HCT116 (cell line): ENCODE data around the gene HMGCS2. TPM values are rescaled to one million over a fixed set of nuclear protein-coding genes. Genes with fewer than 3 reads are reported as not detected.

Experiments used
- ATAC-seq: fragments of 200-7000 bp; cut with Tn5 transposase; 2 replicates; pipeline ENCODE4 v1.9.1; 2020; ENCODE audit warnings: mild to moderate bottlenecking, moderate library complexity
- BruUV-seq: library from RNA; stranded (reverse); fragments of 400-500 nt; replicated peaks from 2 replicates; lab custom pipeline; 2021; lab: Mats Ljungman, UMichigan
- CTCF ChIA-PET: fragments of 300-600 bp; sonication (Branson Sonifier 250); formaldehyde crosslinking; loops from one replicate; lab custom pipeline; 2021; ENCODE audit warnings: antibody characterized with exemption; lab: Charles Lee
- POLR2A ChIA-PET: fragments of 300-600, 350-600 bp; sonication (Branson Sonifier 250); formaldehyde crosslinking; loops from one replicate; lab custom pipeline; 2021; ENCODE audit warnings: antibody characterized with exemption; lab: Charles Lee
- RAD21 ChIA-PET, 2 experiments: fragments of 300-600 bp; sonication (Branson Sonifier 250); formaldehyde crosslinking; loops; one replicate each; lab custom pipeline; 2023; ENCODE audit warnings: low total read pairs in 2 of 2; ENCODE audit not compliant: uncharacterized antibody in 2 of 2, unreplicated experiment in 2 of 2, low non-redundant PET in 1 of 2; lab: Charles Lee
- DNase-seq: peaks from one replicate; pipeline ENCODE4 v3.0.0-alpha.2; 2010; ENCODE audit warnings: low read depth, low spot score
- H2AFZ ChIP-seq: fragments of 200-600 bp; shearing (Covaris generic), sonication (generic); 2 replicates; pipeline ENCODE4 v1.6.1; 2017; ENCODE audit warnings: low read depth, mixed run types, mixed read lengths, antibody characterized with exemption, low read length; ENCODE audit not compliant: poor library complexity, severe bottlenecking
- H3K27ac ChIP-seq: 2 replicates; pipeline ENCODE4 v1.5.1; 2012; ENCODE audit warnings: low read depth, low read length
- H3K27me3 ChIP-seq: fragments of 200-600 bp; sonication (generic); 2 replicates; pipeline ENCODE4 v1.6.1; 2016; ENCODE audit warnings: mixed run types, low read length, mixed read lengths; ENCODE audit not compliant: insufficient read depth
- H3K36me3 ChIP-seq, 2 experiments: fragments of 200-500 bp in 1 of 2; fragments of 200-600 bp in 1 of 2; sonication (Bioruptor generic) in 1 of 2; sonication (generic) in 1 of 2; 2 replicates each; pipeline versions ENCODE4 v1.5.1 to v1.6.1; 2014 to 2016; ENCODE audit warnings: low read length in 2 of 2, inconsistent platforms in 1 of 2, mixed read lengths in 1 of 2, mixed run types in 1 of 2; ENCODE audit not compliant: insufficient read depth in 2 of 2, control insufficient read depth in 1 of 2
- H3K4me1 ChIP-seq, 2 experiments: fragments of 200-600 bp in 1 of 2; sonication (generic) in 1 of 2; 2 replicates each; pipeline versions ENCODE4 v1.5.1 to v1.6.1; 2012 to 2017; ENCODE audit warnings: low read length in 2 of 2, inconsistent platforms in 1 of 2, mild to moderate bottlenecking in 1 of 2, mixed read lengths in 1 of 2, mixed run types in 1 of 2, moderate library complexity in 1 of 2; ENCODE audit not compliant: insufficient read depth in 2 of 2, control insufficient read depth in 1 of 2
- H3K4me2 ChIP-seq: fragments of 200-600 bp; sonication (generic); 2 replicates; pipeline ENCODE4 v1.6.1; 2017; ENCODE audit warnings: mixed run types, low read length, mixed read lengths
- H3K4me3 ChIP-seq, 2 experiments: fragments of 200-600 bp in 1 of 2; sonication (generic) in 1 of 2; replicated peaks in 1 of 2; 2 replicates each; pipeline ENCODE4 v1.5.1; 2011 to 2016; ENCODE audit warnings: low read length in 2 of 2, control low read depth in 1 of 2, low read depth in 1 of 2, mild to moderate bottlenecking in 1 of 2, mixed read lengths in 1 of 2, mixed run types in 1 of 2
- H3K79me2 ChIP-seq: fragments of 200-600 bp; sonication (generic); 2 replicates; pipeline ENCODE4 v1.6.1; 2017; ENCODE audit warnings: mild to moderate bottlenecking, mixed run types, low read length, moderate library complexity, mixed read lengths; ENCODE audit not compliant: insufficient read depth
- H3K9ac ChIP-seq: fragments of 200-600 bp; sonication (generic); 2 replicates; pipeline ENCODE4 v1.6.1; 2016; ENCODE audit warnings: low read length, mixed read lengths
- H3K9me2 ChIP-seq: fragments of 200-600 bp; sonication (generic), shearing (Covaris generic); 2 replicates; pipeline ENCODE4 v1.6.1; 2017; ENCODE audit warnings: mixed run types, mild to moderate bottlenecking, moderate library complexity; ENCODE audit not compliant: insufficient read depth
- H3K9me3 ChIP-seq, 2 experiments: fragments of 200-500 bp in 1 of 2; fragments of 200-600 bp in 1 of 2; sonication (Bioruptor generic) in 1 of 2; sonication (generic) in 1 of 2; 2 replicates each; pipeline ENCODE4 v1.6.1; 2014 to 2017; ENCODE audit warnings: low read length in 2 of 2, mixed read lengths in 2 of 2, inconsistent platforms in 1 of 2, low read depth in 1 of 2, mild to moderate bottlenecking in 1 of 2, mixed run types in 1 of 2, moderate library complexity in 1 of 2; ENCODE audit not compliant: control insufficient read depth in 1 of 2, insufficient read depth in 1 of 2
- H4K20me1 ChIP-seq: fragments of 200-600 bp; sonication (generic), shearing (Covaris generic); 2 replicates; pipeline ENCODE4 v1.6.1; 2017; ENCODE audit warnings: mixed run types, mild to moderate bottlenecking, moderate library complexity; ENCODE audit not compliant: insufficient read depth
- CEBPB ChIP-seq: IDR thresholded peaks from 2 replicates; pipeline ENCODE4 v1.6.1; 2012; ENCODE audit warnings: low read depth
- EGR1 ChIP-seq: IDR thresholded peaks from 2 replicates; pipeline ENCODE4 v1.6.1; 2012; ENCODE audit warnings: low read depth
- ELF1 ChIP-seq: IDR thresholded peaks from 2 replicates; pipeline ENCODE4 v1.6.1; 2012; ENCODE audit warnings: low read depth, borderline replicate concordance
- EZH2 ChIP-seq: fragments of 200-600 bp; sonication (generic); IDR thresholded peaks from 2 replicates; pipeline ENCODE4 v1.6.1; 2017; ENCODE audit warnings: antibody characterized with exemption, mixed run types
- JUND ChIP-seq: IDR thresholded peaks from 2 replicates; pipeline ENCODE4 v1.6.1; 2012
- RAD21 ChIP-seq: IDR thresholded peaks from 2 replicates; pipeline ENCODE4 v1.6.1; 2012; ENCODE audit warnings: low read depth, mild to moderate bottlenecking
- SIN3A ChIP-seq: IDR thresholded peaks from 2 replicates; pipeline ENCODE4 v1.6.1; 2012; ENCODE audit warnings: low read depth
- TCF7L2 ChIP-seq: IDR thresholded peaks from 2 replicates; pipeline ENCODE4 v1.7.0; 2011; ENCODE audit warnings: borderline replicate concordance, inconsistent platforms; ENCODE audit not compliant: insufficient read depth, insufficient read length; ENCODE audit errors: extremely low read depth
- YY1 ChIP-seq: IDR thresholded peaks from 2 replicates; pipeline ENCODE4 v1.6.1; 2011; ENCODE audit warnings: low read length, low read depth, moderate library complexity, mild to moderate bottlenecking; ENCODE audit not compliant: insufficient replicate concordance; ENCODE audit errors: extremely low read depth
- ZFX ChIP-seq: fragments of 450-650 bp; IDR thresholded peaks from 2 replicates; pipeline ENCODE4 v1.6.1; 2017
- intact Hi-C: fragments of 100-400 bp; cut with micrococcal nuclease; formaldehyde crosslinking; loops from 2 replicates; pipeline ENCODE4 v1.10.0; 2022
- total RNA-seq: library from RNA; stranded (reverse); gene quantifications from one replicate; pipeline ENCODE4 v1.2.1, GENCODE V29; 2021; ENCODE audit not compliant: unreplicated experiment
- TF ChIP-seq, protein P1 (sequence below): IDR thresholded peaks from 2 replicates; pipeline ENCODE4 v1.6.1; 2012
- TF ChIP-seq, protein P2 (sequence below): IDR thresholded peaks from 2 replicates; pipeline ENCODE4 v1.6.1; 2012; ENCODE audit warnings: low read depth
- TF ChIP-seq, protein P3 (sequence below): IDR thresholded peaks from 2 replicates; pipeline ENCODE4 v1.6.1; 2012

The HMGCS2 gene
- total RNA-seq, 1 experiment from 2014 or later, result 0.20 TPM

GRCh38 chr1:119720866-119721440 lies 47.8 kb downstream of the HMGCS2 start:
- TF ChIP-seq CEBPB, result no peak
- no peak for TF ChIP-seq EZH2
- TF ChIP-seq, protein P1, sequence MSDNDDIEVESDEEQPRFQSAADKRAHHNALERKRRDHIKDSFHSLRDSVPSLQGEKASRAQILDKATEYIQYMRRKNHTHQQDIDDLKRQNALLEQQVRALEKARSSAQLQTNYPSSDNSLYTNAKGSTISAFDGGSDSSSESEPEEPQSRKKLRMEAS, result no peak
- TF ChIP-seq SIN3A, result no peak
- TF ChIP-seq ZFX, result no peak
- TF ChIP-seq EGR1, result no peak
- no peak for TF ChIP-seq ELF1
- no peak for TF ChIP-seq RAD21
- TF ChIP-seq TCF7L2, result no peak
- no peak for TF ChIP-seq YY1
- TF ChIP-seq, protein P2, sequence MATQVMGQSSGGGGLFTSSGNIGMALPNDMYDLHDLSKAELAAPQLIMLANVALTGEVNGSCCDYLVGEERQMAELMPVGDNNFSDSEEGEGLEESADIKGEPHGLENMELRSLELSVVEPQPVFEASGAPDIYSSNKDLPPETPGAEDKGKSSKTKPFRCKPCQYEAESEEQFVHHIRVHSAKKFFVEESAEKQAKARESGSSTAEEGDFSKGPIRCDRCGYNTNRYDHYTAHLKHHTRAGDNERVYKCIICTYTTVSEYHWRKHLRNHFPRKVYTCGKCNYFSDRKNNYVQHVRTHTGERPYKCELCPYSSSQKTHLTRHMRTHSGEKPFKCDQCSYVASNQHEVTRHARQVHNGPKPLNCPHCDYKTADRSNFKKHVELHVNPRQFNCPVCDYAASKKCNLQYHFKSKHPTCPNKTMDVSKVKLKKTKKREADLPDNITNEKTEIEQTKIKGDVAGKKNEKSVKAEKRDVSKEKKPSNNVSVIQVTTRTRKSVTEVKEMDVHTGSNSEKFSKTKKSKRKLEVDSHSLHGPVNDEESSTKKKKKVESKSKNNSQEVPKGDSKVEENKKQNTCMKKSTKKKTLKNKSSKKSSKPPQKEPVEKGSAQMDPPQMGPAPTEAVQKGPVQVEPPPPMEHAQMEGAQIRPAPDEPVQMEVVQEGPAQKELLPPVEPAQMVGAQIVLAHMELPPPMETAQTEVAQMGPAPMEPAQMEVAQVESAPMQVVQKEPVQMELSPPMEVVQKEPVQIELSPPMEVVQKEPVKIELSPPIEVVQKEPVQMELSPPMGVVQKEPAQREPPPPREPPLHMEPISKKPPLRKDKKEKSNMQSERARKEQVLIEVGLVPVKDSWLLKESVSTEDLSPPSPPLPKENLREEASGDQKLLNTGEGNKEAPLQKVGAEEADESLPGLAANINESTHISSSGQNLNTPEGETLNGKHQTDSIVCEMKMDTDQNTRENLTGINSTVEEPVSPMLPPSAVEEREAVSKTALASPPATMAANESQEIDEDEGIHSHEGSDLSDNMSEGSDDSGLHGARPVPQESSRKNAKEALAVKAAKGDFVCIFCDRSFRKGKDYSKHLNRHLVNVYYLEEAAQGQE, result no peak
- TF ChIP-seq JUND, result no peak
- TF ChIP-seq, protein P3, sequence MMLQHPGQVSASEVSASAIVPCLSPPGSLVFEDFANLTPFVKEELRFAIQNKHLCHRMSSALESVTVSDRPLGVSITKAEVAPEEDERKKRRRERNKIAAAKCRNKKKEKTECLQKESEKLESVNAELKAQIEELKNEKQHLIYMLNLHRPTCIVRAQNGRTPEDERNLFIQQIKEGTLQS, result no peak
- no peak overlapping the region for H2AFZ ChIP-seq
- ChIA-PET POLR2A (no interaction called here), CTCF (no interaction called here), RAD21 (no interaction called here)
- no peaks in the 10 kb centered on the region for H3K27me3 ChIP-seq
- H3K4me2 ChIP-seq, result no peak overlapping the region
- no peaks in the 10 kb centered on the region for H3K9me2 ChIP-seq
- H3K4me1 ChIP-seq, result no peaks in the 10 kb centered on the region
- peaks cover 0 to 10% of the 10 kb centered on the region in 2 experiments; a peak in 3 of 4 replicates for H3K36me3 ChIP-seq
- no peak overlapping the region for H3K9ac ChIP-seq
- H3K4me3 ChIP-seq, result no peak overlapping the region
- ATAC-seq (no peak), DNase-seq (no peak)
- no TSS peak for BruUV-seq
- H3K79me2 ChIP-seq, result peaks cover 12% of the 10 kb centered on the region; the same call in 1 of the 2 replicates
- no peaks in the 10 kb centered on the region for H4K20me1 ChIP-seq
- no peaks in the 10 kb centered on the region for H3K9me3 ChIP-seq
- intact Hi-C loops, result no loop called here
- H3K27ac ChIP-seq, result no peak overlapping the region
